ENCODE measurements around the gene GATA5.

- TF ChIP-seq POLR2A (IDR thresholded peaks at IDR 0.05; ENCODE audit: low read depth, low read length) (no peak), POLR2AphosphoS5 (IDR thresholded peaks at IDR 0.05; ENCODE audit: low read depth, low read length) (no peak)
These were observed 44.0 kb upstream of the GATA5 start for GRCh38 chr20:62519826-62520225.

Data from GM12892 (cell line).